Vagina (tissue), 2 donors: Measurements from ENCODE around the gene PTTG1IP. TPM values are rescaled to one million over a fixed set of nuclear protein-coding genes. Genes with fewer than 3 reads are reported as not detected.

Experiments used
- DNase-seq, 2 donors: peaks; one replicate each; pipeline ENCODE4 v3.0.0-alpha.2; 2017; ENCODE audit errors: extremely low spot score in 2 of 2
- H3K27ac ChIP-seq: fragments of 200-600 bp; sonication (generic); one replicate; pipeline ENCODE4 v1.5.1; 2019
- H3K27me3 ChIP-seq: fragments of 200-600 bp; sonication (generic); one replicate; pipeline ENCODE4 v1.5.1; 2019
- H3K36me3 ChIP-seq, 2 donors: fragments of 200-600 bp; sonication (generic); one replicate each; pipeline ENCODE4 v1.5.1; 2017 to 2019
- H3K4me1 ChIP-seq: fragments of 200-600 bp; sonication (generic); one replicate; pipeline ENCODE4 v1.5.1; 2019
- H3K4me3 ChIP-seq, 2 donors: fragments of 200-600 bp; sonication (generic); 1 replicate in 1 of 2; 2 replicates in 1 of 2; pipeline ENCODE4 v1.5.1; 2016 to 2019
- H3K9me3 ChIP-seq: fragments of 200-600 bp; sonication (generic); one replicate; pipeline ENCODE4 v1.5.1; 2019
- POLR2A ChIP-seq, 2 donors: fragments of 450-650 bp; IDR thresholded peaks; one replicate each; pipeline ENCODE4 v1.6.1; 2017; ENCODE audit warnings: antibody characterized with exemption in 2 of 2, mild to moderate bottlenecking in 2 of 2, moderate library complexity in 2 of 2
- POLR2AphosphoS5 ChIP-seq, 2 donors: sonication (generic); formaldehyde crosslinking; IDR thresholded peaks; one replicate each; pipeline ENCODE4 v1.9.0; 2017; ENCODE audit warnings: antibody characterized with exemption in 2 of 2, mild to moderate bottlenecking in 2 of 2, low read depth in 1 of 2; ENCODE audit not compliant: insufficient read depth in 1 of 2
- intact Hi-C: fragments of 100-400 bp; cut with DNase I; formaldehyde crosslinking; loops from one replicate; pipeline ENCODE4 v1.15.1; 2023
- total RNA-seq: library from RNA; depleted of rRNA; stranded (reverse); fragments of >200 nt; gene quantifications from one replicate; pipeline ENCODE4 v1.2.3, GENCODE V29; 2016
- TF ChIP-seq, protein P1 (sequence below), 3 experiments: fragments of 450-650 bp in 2 of 3; fragments of 200-600 bp in 1 of 3; sonication (generic) in 1 of 3; IDR thresholded peaks; one replicate each; pipeline ENCODE4 v1.5.1; 2017 to 2019; ENCODE audit warnings: antibody characterized with exemption in 3 of 3, mild to moderate bottlenecking in 2 of 3, moderate library complexity in 2 of 3

Gene PTTG1IP
- total RNA-seq, 1 donor from 2014 or later = 165 TPM

DNA sequence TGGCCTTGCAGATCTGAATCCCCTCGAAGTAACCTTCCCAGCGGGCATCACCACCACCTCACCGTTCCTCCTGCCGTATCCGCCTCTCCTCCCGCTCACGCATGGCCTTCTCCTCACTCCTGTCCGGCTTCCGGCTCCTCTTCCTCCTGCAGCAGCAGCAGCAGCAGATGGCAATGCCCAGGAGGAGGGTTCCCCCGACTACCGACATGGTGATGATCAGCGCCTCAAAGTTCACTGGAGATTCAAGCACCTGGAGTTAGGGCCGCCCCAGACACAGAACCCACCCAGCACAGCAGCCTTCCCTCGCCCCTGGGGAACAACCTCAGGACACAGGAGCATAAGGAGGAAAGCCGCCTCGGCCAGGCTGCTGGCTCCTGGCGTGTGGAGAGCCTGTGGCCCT lies 17.4 kb downstream of the PTTG1IP start:
- H3K9me3 ChIP-seq = no peaks in the 10 kb centered on the region
- H3K4me3 ChIP-seq = no peak overlapping the region
- intact Hi-C loops = no loop called here
- peaks cover 11% of the 10 kb centered on the region for H3K4me1 ChIP-seq
- peaks cover 0 to 65% of the 10 kb centered on the region in 2 donors for H3K36me3 ChIP-seq
- H3K27ac ChIP-seq = no peak overlapping the region
- no peak for TF ChIP-seq POLR2A (IDR thresholded peaks at IDR 0.05)
- TF ChIP-seq, protein P1, sequence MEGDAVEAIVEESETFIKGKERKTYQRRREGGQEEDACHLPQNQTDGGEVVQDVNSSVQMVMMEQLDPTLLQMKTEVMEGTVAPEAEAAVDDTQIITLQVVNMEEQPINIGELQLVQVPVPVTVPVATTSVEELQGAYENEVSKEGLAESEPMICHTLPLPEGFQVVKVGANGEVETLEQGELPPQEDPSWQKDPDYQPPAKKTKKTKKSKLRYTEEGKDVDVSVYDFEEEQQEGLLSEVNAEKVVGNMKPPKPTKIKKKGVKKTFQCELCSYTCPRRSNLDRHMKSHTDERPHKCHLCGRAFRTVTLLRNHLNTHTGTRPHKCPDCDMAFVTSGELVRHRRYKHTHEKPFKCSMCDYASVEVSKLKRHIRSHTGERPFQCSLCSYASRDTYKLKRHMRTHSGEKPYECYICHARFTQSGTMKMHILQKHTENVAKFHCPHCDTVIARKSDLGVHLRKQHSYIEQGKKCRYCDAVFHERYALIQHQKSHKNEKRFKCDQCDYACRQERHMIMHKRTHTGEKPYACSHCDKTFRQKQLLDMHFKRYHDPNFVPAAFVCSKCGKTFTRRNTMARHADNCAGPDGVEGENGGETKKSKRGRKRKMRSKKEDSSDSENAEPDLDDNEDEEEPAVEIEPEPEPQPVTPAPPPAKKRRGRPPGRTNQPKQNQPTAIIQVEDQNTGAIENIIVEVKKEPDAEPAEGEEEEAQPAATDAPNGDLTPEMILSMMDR (IDR thresholded peaks at IDR 0.05) = no peak
- no peak for TF ChIP-seq POLR2AphosphoS5 (IDR thresholded peaks at IDR 0.05; ENCODE audit: insufficient read depth in 1 of 2, low read depth in 1 of 2)
- no peak for DNase-seq
- no peaks in the 10 kb centered on the region for H3K27me3 ChIP-seq

DNA sequence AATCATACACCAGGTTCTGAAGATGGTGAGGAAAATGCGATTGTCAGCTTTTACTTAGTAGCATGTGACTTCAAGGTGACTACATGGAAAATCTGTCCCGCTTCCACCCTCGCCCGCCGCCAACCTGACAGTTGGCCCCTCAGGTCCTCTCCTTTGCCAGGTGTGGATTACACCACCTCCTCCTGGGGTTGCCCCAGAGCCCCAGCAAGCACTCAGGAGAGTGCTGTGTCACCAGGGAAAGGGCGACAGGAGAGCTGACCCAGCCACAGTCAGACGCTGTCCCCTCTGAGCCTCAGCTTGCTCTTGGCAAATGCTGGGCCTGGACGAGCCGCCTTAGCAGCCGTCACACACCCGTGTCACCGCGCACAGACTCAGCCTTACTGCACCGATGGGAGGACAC lies 17.9 kb downstream of the PTTG1IP start:
- no peaks in the 10 kb centered on the region for H3K27me3 ChIP-seq
- no peaks in the 10 kb centered on the region for H3K9me3 ChIP-seq
- TF ChIP-seq POLR2AphosphoS5 (IDR thresholded peaks at IDR 0.05; ENCODE audit: insufficient read depth in 1 of 2, low read depth in 1 of 2) (no peak), POLR2A (IDR thresholded peaks at IDR 0.05) (no peak)
- TF ChIP-seq, protein P1 (IDR thresholded peaks at IDR 0.05) = no peak
- no peak for DNase-seq
- no peak overlapping the region for H3K4me3 ChIP-seq
- peaks cover 11% of the 10 kb centered on the region for H3K4me1 ChIP-seq
- no peak overlapping the region for H3K27ac ChIP-seq
- intact Hi-C loops = no loop called here
- peaks cover 0 to 65% of the 10 kb centered on the region in 2 donors for H3K36me3 ChIP-seq

DNA sequence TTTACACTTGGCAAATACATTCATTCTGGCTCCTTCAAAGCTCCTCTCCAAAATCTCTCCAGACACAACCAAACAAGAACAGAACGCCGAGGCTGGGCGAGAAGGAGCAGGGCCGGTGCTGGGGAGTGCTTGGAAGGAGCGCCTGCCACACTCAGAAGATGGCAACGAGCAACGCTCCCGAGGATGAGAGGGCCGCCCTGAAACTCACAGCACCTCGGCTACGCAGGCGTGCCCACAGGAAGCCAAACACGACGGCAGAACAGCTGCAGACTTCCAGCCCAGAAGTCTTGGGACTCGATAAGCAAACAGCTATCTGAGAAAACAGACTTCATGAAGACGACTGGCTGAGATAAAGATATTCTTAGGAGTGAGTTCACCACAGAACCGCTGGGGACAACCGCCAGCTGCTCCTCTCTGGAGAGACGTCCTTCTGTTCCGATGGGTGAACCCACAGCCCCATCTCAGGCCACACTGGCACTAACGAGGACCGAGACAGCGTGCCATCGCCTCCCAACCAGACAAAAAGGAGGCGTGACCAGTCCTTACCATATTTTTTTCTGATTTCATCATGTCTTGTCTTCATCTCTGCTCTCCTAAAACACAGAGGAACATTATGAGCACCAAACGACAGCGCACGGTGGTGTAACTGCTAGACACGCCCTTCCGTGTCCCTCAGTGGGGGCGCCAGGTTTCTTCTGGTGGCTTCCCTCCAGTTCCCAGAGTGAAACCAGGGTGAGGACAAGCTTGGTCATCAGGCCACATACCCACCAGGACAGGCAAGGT lies 18.6 kb downstream of the PTTG1IP start:
- peaks cover 11% of the 10 kb centered on the region for H3K4me1 ChIP-seq
- H3K36me3 ChIP-seq = peaks cover 0 to 67% of the 10 kb centered on the region in 2 donors

DNA sequence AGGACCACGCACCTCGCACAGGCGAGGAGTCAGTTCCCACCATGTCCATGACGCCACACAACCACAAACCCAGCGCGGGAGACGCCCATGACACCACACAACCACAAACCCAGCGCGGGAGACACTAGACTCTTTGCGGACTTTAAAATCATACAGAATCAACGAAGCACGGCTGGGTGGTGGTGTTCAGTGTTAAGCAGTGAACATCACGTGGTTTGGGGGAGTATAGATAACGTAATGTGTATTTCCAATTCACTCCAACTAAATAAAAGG lies 19.2 kb downstream of the PTTG1IP start:
- H3K36me3 ChIP-seq = peaks cover 0 to 67% of the 10 kb centered on the region in 2 donors
- H3K27me3 ChIP-seq = no peaks in the 10 kb centered on the region
- intact Hi-C loops = no loop called here
- H3K27ac ChIP-seq = no peak overlapping the region
- H3K9me3 ChIP-seq = no peaks in the 10 kb centered on the region
- TF ChIP-seq POLR2AphosphoS5 (IDR thresholded peaks at IDR 0.05; ENCODE audit: insufficient read depth in 1 of 2, low read depth in 1 of 2) = no peak
- TF ChIP-seq, protein P1 (IDR thresholded peaks at IDR 0.05) = no peak
- no peak for TF ChIP-seq POLR2A (IDR thresholded peaks at IDR 0.05)
- H3K4me1 ChIP-seq = peaks cover 11% of the 10 kb centered on the region
- no peak overlapping the region for H3K4me3 ChIP-seq
- no peak for DNase-seq

More for the DNA sequence above, 18.6 kb downstream of the PTTG1IP start:
- Histone ChIP-seq H3K9me3 (no peaks in the 10 kb centered on the region), H3K27ac (no peak overlapping the region), H3K4me3 (no peak overlapping the region), H3K27me3 (no peaks in the 10 kb centered on the region)
- DNase-seq = no peak
- TF ChIP-seq POLR2A (IDR thresholded peaks at IDR 0.05) (no peak), POLR2AphosphoS5 (IDR thresholded peaks at IDR 0.05; ENCODE audit: insufficient read depth in 1 of 2, low read depth in 1 of 2) (no peak)
- TF ChIP-seq, protein P1 (IDR thresholded peaks at IDR 0.05) = no peak
- intact Hi-C loops = no loop called here

DNA sequence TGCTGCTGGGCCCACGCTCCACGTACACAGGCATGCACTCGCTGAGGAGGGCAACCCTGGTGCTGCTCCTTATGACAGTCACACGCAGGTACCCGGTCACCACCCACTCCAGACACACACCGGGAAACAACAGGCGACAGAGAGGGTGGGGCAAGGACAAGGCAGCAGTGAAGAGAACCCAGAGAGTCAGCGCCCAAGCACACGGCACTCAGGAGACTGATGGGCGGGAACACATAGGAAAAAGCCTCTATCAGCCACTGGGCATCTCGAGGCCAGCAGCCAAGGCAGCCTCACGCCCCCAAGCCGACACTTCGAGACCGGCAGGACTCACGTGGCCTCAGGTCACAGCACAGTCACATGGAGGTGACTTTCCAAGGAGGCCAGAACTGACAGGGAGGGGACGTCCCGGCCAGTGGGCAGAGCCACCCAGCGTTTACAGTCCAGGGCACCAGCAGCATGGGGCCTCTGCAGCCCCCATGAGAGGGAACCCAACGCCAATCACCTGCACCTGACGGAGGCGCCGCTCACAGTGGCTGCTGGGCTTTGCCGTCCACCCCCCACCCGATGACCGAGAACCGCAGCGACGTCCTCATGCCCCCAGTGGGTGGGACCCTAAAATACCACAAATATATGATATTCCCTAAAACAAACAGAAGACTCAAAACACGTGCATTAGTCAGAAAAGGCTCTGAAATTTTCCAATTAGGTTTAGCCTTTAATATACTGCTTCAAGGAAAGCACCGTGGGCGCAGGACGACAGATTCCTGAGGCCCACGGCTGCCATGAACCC lies 19.7 kb downstream of the PTTG1IP start:
- no peak overlapping the region for H3K4me3 ChIP-seq
- H3K9me3 ChIP-seq = no peaks in the 10 kb centered on the region
- intact Hi-C loops = no loop called here
- peaks cover 0 to 67% of the 10 kb centered on the region in 2 donors for H3K36me3 ChIP-seq
- no peaks in the 10 kb centered on the region for H3K27me3 ChIP-seq
- H3K27ac ChIP-seq = no peak overlapping the region
- H3K4me1 ChIP-seq = peaks cover 7% of the 10 kb centered on the region
- DNase-seq = no peak
- TF ChIP-seq POLR2AphosphoS5 (IDR thresholded peaks at IDR 0.05; ENCODE audit: insufficient read depth in 1 of 2, low read depth in 1 of 2) (no peak), POLR2A (IDR thresholded peaks at IDR 0.05) (no peak)
- TF ChIP-seq, protein P1 (IDR thresholded peaks at IDR 0.05) = no peak
